Measurements from ENCODE around the gene DLG3. TPM values are rescaled to one million over a fixed set of nuclear protein-coding genes. Genes with fewer than 3 reads are reported as not detected.

The DLG3 gene
- total RNA-seq, 3 donors from 2014 or later, result 3.7 to 30.3 (median 21.0) TPM

DNA sequence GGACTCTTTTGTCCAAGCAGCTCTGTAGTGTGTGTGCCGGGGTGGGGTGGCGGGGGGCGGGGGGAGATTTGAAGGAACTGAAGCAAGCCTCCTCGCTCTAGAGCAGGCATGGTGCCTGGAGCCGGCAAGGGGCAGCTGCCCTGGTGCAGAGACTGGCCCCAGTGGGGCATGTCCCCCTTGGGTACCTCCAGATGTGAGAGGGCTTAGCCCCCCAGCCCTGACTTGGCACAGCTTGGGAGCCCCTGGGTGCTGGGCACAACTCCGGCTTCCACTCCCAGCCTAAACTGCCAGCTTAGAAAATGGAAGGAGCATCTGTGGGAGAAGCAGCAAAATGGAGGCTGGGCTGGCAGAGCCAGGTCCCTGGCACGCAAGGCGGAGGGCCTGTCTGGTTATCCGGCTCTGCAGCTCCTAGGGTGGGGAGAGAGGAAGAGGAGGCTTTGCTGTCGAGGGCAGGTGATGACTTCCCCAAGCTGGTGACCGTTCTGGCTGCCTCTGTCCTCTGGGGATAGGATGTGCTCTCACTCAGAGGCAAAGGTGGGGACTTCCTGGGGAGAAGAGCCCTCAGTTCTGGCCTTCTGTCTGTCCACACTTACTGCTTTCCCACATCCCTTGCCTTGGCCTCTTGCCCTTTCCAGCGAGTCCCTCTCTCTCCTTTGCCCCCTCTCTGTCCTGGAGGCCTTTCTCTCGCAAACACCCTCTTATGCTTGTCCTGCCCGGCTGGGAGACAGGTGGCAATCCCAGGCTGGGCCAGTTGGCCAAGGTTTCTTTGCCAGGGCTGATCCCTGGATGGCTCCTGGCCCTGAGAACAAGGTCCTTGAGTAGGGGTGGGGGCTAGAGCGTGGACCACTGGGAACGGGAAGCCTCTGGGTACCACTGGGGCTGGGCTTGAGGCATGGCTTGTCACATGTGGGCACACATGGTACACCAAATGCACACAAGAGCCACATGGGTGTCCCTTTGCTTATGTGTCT is 2.0 kb downstream of the DLG3 start:
- Histone ChIP-seq H3K36me3 (no peaks in the 10 kb centered on the region), H3K4me3 (no peak overlapping the region), H3K27me3 (peaks cover 0 to 84% of the 10 kb centered on the region in 2 donors), H3K4me1 (no peaks in the 10 kb centered on the region), H3K27ac (no peak overlapping the region), H3K9me3 (no peaks in the 10 kb centered on the region)
- DNase-seq (ENCODE audit: low spot score in 2 of 2), result no peak
- intact Hi-C loops (cut with DNase I; ENCODE audit: low total_unique reads), result no loop called here
- no peak for TF ChIP-seq POLR2A (IDR thresholded peaks at IDR 0.05)
- no peak for TF ChIP-seq POLR2AphosphoS5 (IDR thresholded peaks at IDR 0.05)
- TF ChIP-seq, protein P1, sequence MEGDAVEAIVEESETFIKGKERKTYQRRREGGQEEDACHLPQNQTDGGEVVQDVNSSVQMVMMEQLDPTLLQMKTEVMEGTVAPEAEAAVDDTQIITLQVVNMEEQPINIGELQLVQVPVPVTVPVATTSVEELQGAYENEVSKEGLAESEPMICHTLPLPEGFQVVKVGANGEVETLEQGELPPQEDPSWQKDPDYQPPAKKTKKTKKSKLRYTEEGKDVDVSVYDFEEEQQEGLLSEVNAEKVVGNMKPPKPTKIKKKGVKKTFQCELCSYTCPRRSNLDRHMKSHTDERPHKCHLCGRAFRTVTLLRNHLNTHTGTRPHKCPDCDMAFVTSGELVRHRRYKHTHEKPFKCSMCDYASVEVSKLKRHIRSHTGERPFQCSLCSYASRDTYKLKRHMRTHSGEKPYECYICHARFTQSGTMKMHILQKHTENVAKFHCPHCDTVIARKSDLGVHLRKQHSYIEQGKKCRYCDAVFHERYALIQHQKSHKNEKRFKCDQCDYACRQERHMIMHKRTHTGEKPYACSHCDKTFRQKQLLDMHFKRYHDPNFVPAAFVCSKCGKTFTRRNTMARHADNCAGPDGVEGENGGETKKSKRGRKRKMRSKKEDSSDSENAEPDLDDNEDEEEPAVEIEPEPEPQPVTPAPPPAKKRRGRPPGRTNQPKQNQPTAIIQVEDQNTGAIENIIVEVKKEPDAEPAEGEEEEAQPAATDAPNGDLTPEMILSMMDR (IDR thresholded peaks at IDR 0.05), result no peak

DNA sequence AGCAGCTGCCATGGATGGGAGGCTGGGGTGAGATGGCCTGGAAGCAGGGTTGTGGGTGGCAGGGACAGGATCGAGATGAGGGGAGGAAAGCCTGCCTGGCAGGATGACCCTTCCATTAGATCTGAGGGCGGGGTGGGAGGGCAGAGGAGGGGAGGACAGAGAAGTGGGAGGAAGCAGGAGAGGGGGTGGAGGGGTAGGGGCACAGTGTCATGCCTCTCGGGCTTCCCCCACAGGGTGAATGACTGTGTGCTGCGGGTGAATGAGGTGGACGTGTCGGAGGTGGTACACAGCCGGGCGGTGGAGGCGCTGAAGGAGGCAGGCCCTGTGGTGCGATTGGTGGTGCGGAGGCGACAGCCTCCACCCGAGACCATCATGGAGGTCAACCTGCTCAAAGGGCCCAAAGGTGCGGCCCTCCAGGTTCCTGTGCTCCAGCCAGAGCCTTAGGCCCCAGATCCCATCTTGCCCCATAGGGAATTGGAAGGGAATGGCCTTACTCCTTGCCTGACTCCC is 4.9 kb downstream of the DLG3 start:
- DNase-seq (ENCODE audit: low spot score in 2 of 2), result no peak
- Histone ChIP-seq H3K4me3 (no peak overlapping the region), H3K9me3 (no peaks in the 10 kb centered on the region), H3K4me1 (no peaks in the 10 kb centered on the region), H3K27ac (no peak overlapping the region), H3K36me3 (no peaks in the 10 kb centered on the region), H3K27me3 (peaks cover 0 to 81% of the 10 kb centered on the region in 2 donors)
- no peak for TF ChIP-seq POLR2A (IDR thresholded peaks at IDR 0.05)
- TF ChIP-seq, protein P1 (IDR thresholded peaks at IDR 0.05), result no peak
- TF ChIP-seq POLR2AphosphoS5 (IDR thresholded peaks at IDR 0.05), result no peak
- intact Hi-C loops (cut with DNase I; ENCODE audit: low total_unique reads), result no loop called here

DNA sequence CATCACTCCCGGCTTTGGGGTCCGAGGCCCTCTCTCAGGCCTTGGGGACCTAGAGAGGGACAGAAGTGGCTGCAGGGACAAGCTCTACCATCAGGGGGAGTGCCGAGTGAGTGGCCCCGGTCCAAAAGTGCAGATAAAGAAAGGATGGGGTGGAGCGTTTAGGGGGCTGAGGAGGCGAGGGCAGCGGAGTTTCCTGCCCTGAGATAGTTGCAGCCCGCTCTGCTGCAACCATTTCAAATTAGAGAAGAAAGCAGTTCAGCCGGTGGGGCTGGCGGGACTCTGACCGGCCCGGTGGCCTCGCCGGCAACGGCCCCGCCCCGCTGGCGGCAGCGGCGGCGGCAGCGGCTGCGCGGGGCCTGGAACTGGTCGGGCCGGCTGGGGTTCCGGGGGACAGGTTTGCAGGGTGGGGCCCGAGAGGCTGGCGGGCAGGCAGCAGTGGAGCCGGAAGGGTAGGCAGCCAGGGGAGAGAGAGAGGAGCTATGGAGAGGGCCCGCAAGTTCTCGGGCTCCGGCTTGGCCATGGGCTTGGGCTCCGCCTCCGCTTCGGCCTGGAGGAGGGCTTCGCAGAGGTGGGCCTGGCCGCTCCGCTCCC is 7.6 kb downstream of the DLG3 start:
- Histone ChIP-seq H3K36me3 (no peaks in the 10 kb centered on the region), H3K9me3 (no peaks in the 10 kb centered on the region), H3K27ac (peak overlapping the region; percentile 75 to 87), H3K4me3 (peak overlapping the region; percentile 46 to 73 (median 59)), H3K4me1 (no peaks in the 10 kb centered on the region), H3K27me3 (peaks cover 0 to 74% of the 10 kb centered on the region in 2 donors)
- intact Hi-C loops (cut with DNase I; ENCODE audit: low total_unique reads), result no loop called here
- peak; percentile 24 to 55 for DNase-seq (ENCODE audit: low spot score in 2 of 2)
- TF ChIP-seq, protein P1 (IDR thresholded peaks at IDR 0.05), result peak in 2 of 3 donors; percentile 47 to 53
- no peak for TF ChIP-seq POLR2AphosphoS5 (IDR thresholded peaks at IDR 0.05)

DNA sequence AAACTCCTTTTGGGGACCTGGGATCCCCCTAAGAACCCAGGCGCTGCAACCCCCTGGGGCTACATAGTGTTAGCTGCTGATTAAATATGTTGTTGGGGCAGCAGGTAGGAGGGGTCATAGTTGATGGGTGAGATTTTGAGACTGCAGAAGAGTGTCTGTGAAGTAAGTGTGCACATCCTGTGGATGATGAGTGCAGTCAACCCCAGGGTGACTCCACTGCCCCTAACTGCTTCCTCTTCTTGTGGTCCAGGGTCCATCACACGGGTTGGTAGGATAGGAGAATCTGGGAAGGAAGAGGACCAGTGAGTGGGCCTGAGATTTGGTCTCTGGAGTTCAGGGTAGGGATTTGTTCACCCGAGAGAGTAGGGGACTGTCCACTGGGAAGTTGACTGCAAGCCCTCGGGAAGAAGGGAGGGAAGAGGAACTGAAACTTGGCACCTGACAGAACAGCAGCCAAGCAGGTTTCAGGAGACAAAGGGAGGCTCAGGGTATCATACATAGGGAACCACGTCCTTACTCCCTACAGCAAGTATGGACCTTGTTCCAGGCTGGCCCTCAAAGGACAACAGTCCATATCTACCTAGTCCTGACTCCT is 8.5 kb downstream of the DLG3 start:
- DNase-seq (ENCODE audit: low spot score in 2 of 2), result no peak
- Histone ChIP-seq H3K4me1 (no peaks in the 10 kb centered on the region), H3K9me3 (no peaks in the 10 kb centered on the region), H3K27me3 (peaks cover 0 to 65% of the 10 kb centered on the region in 2 donors), H3K27ac (peak overlapping the region; percentile 75 to 87), H3K36me3 (no peaks in the 10 kb centered on the region), H3K4me3 (peak overlapping the region; percentile 46 to 73 (median 59))
- TF ChIP-seq POLR2A (IDR thresholded peaks at IDR 0.05), result no peak
- TF ChIP-seq, protein P1 (IDR thresholded peaks at IDR 0.05), result no peak
- no peak for TF ChIP-seq POLR2AphosphoS5 (IDR thresholded peaks at IDR 0.05)
- intact Hi-C loops (cut with DNase I; ENCODE audit: low total_unique reads), result no loop called here
